DND-41 (cell line): ENCODE results near the gene ADAMTS3.

ENCODE experiments used
- CTCF ChIP-seq: IDR thresholded peaks from 2 replicates; pipeline ENCODE4 v1.5.1; 2012; ENCODE audit warnings: borderline replicate concordance, low read length, moderate library complexity, mild to moderate bottlenecking; ENCODE audit not compliant: poor library complexity, severe bottlenecking; ENCODE audit errors: extremely low read depth
- EZH2 ChIP-seq: IDR thresholded peaks from 3 replicates; pipeline ENCODE4 v1.6.1; 2012; ENCODE audit warnings: borderline replicate concordance, low read depth, mild to moderate bottlenecking, moderate library complexity, low read length, inconsistent platforms; ENCODE audit not compliant: severe bottlenecking

GRCh38 chr4:72376901-72377300 lies 192.1 kb downstream of the ADAMTS3 start:
- no peak for TF ChIP-seq CTCF
- TF ChIP-seq EZH2 = no peak
